PC-3 (cell line): ENCODE measurements around the gene APBB2.

Experiments used
- EZH2 ChIP-seq: fragments of 300-600 bp; sonication (generic); IDR thresholded peaks from one replicate; pipeline ENCODE4 v1.6.1; 2017; ENCODE audit warnings: antibody characterized with exemption, mild to moderate bottlenecking, low read length; ENCODE audit not compliant: unreplicated experiment
- EZH2phosphoT487 ChIP-seq: fragments of 300-600 bp; sonication (generic); IDR thresholded peaks from 2 replicates; pipeline ENCODE4 v1.6.1; 2018; ENCODE audit warnings: mild to moderate bottlenecking, antibody characterized with exemption, low read length, borderline replicate concordance
- TF ChIP-seq, protein P1 (sequence below): fragments of 300-600 bp; sonication (generic); conservative IDR thresholded peaks from 2 replicates; pipeline ENCODE4 v1.5.1; 2017; ENCODE audit warnings: antibody characterized with exemption, low read depth, mild to moderate bottlenecking, low read length

DNA sequence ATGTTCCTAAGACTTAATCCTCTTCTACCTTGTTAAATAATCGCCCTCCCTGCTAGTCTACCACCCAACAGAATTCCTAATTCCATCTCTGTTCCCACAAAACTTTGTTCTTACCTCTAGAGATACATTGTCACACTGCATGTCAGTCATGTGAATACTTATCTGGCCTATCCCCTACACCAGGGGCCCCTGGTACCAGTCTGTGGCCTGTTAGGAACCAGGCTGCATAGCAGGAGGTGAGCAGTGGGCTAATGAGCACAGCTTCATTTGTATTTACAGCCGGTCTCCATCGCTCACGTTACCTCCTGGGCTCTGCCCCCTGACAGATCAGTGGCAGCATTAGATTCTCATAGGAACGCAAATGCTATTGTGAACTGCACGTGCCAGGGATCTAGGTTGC is 73.9 kb downstream of the APBB2 start:
- TF ChIP-seq, protein P1, sequence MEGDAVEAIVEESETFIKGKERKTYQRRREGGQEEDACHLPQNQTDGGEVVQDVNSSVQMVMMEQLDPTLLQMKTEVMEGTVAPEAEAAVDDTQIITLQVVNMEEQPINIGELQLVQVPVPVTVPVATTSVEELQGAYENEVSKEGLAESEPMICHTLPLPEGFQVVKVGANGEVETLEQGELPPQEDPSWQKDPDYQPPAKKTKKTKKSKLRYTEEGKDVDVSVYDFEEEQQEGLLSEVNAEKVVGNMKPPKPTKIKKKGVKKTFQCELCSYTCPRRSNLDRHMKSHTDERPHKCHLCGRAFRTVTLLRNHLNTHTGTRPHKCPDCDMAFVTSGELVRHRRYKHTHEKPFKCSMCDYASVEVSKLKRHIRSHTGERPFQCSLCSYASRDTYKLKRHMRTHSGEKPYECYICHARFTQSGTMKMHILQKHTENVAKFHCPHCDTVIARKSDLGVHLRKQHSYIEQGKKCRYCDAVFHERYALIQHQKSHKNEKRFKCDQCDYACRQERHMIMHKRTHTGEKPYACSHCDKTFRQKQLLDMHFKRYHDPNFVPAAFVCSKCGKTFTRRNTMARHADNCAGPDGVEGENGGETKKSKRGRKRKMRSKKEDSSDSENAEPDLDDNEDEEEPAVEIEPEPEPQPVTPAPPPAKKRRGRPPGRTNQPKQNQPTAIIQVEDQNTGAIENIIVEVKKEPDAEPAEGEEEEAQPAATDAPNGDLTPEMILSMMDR, result no peak
- no peak for TF ChIP-seq EZH2
- TF ChIP-seq EZH2phosphoT487, result no peak
